Stimulated activated CD4-positive, alpha-beta T cell treated with anti-CD3 and anti-CD28 coated beads, Interleukin-15, amount 100 ng/mL, for 24 hours (primary cell): ENCODE data around the gene NEU4.

Source experiments
- DNase-seq: peaks from one replicate; pipeline ENCODE4 v3.0.0-alpha.2; 2020

NEU4 gene

GRCh38 chr2:241853651-241854341 is 44.8 kb downstream of the NEU4 start:
- DNase-seq = peak; percentile 35

GRCh38 chr2:241854342-241855244 is 45.6 kb downstream of the NEU4 start:
- DNase-seq = peak; percentile 3

GRCh38 chr2:241855245-241855887 is 46.4 kb downstream of the NEU4 start:
- DNase-seq = peak; percentile 1

GRCh38 chr2:241855888-241856422 is 47.0 kb downstream of the NEU4 start:
- peak; percentile 1 for DNase-seq

GRCh38 chr2:241857041-241857541 is 48.1 kb downstream of the NEU4 start:
- peak; percentile 14 for DNase-seq

- DNase-seq = peak; percentile 6
Observed at GRCh38 chr2:241857572-241858121, 48.7 kb downstream of the NEU4 start.

- peak; percentile 90 for DNase-seq
Observed at GRCh38 chr2:241858206-241859016, 49.4 kb downstream of the NEU4 start, which contains the start of gene PDCD1. TSS of gene PDCD1 (minus strand) at chr2:241858894. CDS start at chr2:241858838, 56 bp downstream.

GRCh38 chr2:241859017-241859435 is 50.0 kb downstream of the NEU4 start:
- DNase-seq = peak; percentile 58

- DNase-seq = peak; percentile 87
Observed at GRCh38 chr2:241859436-241860183, 50.6 kb downstream of the NEU4 start.

- no peak for DNase-seq
Observed at GRCh38 chr2:241860184-241861078, 51.4 kb downstream of the NEU4 start.

GRCh38 chr2:241861264-241861663 is 52.3 kb downstream of the NEU4 start:
- no peak for DNase-seq

- DNase-seq = no peak
Observed at GRCh38 chr2:241862093-241862492, 53.1 kb downstream of the NEU4 start.

- DNase-seq = no peak
Observed at GRCh38 chr2:241862775-241863535, 54.0 kb downstream of the NEU4 start.

GRCh38 chr2:241863536-241863954 is 54.6 kb downstream of the NEU4 start:
- peak; percentile 90 for DNase-seq

- no peak for DNase-seq
Observed at GRCh38 chr2:241864168-241864849, 55.3 kb downstream of the NEU4 start.

- no peak for DNase-seq
Observed at GRCh38 chr2:241864850-241865213, 55.8 kb downstream of the NEU4 start.

- no peak for DNase-seq
Observed at GRCh38 chr2:241865416-241865956, 56.5 kb downstream of the NEU4 start.
